ENCODE results near the gene LOXL3. TPM values are rescaled to one million over a fixed set of nuclear protein-coding genes. Genes with fewer than 3 reads are reported as not detected.
A peak's percentile ranks its signal among the peaks of the same experiment; 100 is the strongest.
"Not testable (repeated sequence)": the region's sequence is repeated elsewhere in the genome, so short reads cannot be mapped to it uniquely, and the experiment has no call there.

The LOXL3 gene
- total RNA-seq, 4 donors from 2014 or later, result 0.48 to 4.3 (median 3.2) TPM; not detected in 1

DNA sequence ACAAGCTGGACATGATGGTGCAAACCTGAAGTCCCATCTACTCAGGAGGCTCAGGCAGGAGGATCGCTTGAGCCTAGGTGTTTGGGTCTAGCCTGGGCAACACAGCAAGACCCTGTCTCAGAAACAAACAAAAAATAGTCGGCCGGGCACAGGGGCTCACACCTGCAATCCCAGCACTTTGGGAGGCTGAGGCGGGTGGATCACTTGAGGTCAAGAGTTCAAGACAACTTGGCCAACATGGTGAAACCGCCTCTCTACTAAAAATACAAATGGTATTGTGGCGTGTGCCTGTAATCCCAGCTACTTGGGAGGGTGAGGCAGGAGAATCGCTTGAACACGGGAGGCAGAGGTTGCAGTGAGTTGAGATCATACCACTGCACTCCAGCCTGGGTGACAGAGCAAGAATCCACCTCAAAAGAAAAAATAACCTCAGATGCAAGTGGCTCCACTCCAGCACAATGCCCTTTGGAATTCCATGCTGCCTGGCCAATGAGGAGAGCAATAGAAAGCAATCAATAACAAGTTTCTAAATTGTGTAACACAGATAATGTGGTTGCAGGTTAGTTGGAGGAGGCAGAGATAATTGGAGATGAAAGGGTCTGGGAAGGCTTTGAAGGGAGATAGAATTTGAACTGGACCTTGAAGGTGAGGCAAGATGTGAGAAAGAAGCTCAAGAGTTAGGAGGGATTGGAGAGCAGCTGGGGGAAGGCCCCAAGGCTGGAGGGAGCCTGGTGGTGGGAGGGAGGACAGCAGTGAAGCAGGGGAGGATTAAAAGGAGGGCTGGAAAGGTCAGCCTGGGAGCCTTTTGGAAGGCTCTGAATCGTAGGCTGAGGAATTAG is 64.9 kb downstream of the LOXL3 start:
- Histone ChIP-seq H3K4me3 (no peak overlapping the region), H3K27me3 (no peaks in the 10 kb centered on the region), H3K27ac (no peak overlapping the region), H3K4me1 (peaks cover under 1 to 8% (median 2%) of the 10 kb centered on the region in 3 donors), H3K9me3 (no peaks in the 10 kb centered on the region), H3K36me3 (peaks cover 20 to 87% (median 21%) of the 10 kb centered on the region in 3 donors)
- DNase-seq, result no peak
- 81 to 86% methylated on average over 9 of the region's 9 CpGs for WGBS, 2 donors
- TF ChIP-seq POLR2A (IDR thresholded peaks at IDR 0.05), result no peak
- TF ChIP-seq, protein P1, sequence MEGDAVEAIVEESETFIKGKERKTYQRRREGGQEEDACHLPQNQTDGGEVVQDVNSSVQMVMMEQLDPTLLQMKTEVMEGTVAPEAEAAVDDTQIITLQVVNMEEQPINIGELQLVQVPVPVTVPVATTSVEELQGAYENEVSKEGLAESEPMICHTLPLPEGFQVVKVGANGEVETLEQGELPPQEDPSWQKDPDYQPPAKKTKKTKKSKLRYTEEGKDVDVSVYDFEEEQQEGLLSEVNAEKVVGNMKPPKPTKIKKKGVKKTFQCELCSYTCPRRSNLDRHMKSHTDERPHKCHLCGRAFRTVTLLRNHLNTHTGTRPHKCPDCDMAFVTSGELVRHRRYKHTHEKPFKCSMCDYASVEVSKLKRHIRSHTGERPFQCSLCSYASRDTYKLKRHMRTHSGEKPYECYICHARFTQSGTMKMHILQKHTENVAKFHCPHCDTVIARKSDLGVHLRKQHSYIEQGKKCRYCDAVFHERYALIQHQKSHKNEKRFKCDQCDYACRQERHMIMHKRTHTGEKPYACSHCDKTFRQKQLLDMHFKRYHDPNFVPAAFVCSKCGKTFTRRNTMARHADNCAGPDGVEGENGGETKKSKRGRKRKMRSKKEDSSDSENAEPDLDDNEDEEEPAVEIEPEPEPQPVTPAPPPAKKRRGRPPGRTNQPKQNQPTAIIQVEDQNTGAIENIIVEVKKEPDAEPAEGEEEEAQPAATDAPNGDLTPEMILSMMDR (IDR thresholded peaks at IDR 0.05), result no peak
- intact Hi-C loops (cut with DNase I), result loop anchor here (10.0 kb wide), 1 partner anchor 96 kb away; no protein-coding TSS in a partner anchor

DNA sequence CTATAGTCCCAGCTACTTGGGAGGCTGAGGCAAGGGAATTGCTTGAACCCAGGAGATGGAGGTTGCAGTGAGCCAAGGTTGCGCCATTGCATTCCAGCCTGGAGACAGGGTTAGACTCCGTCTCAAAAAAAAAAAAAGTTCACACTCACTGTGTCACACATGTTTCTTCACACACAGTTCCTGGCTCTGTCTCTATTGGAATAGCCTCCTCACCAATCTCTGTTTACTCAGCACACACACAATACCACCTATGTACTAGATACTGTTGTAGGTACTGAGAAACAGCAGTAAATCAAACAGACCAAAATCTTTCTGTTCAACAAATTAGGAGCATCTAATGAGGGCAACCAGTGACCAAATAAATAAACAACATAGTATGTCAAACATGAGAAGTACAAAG is 67.6 kb downstream of the LOXL3 start:
- TF ChIP-seq, protein P1 (IDR thresholded peaks at IDR 0.05), result no peak
- no peak for TF ChIP-seq POLR2A (IDR thresholded peaks at IDR 0.05)
- 96 to 100% methylated on average over 1 to 2 of the region's 2 CpGs for WGBS, 2 donors
- no peak for DNase-seq
- Histone ChIP-seq H3K4me1 (peaks cover 17 to 26% (median 17%) of the 10 kb centered on the region in 3 donors), H3K27me3 (no peaks in the 10 kb centered on the region), H3K36me3 (peaks cover 9 to 62% (median 9%) of the 10 kb centered on the region in 3 donors), H3K27ac (no peak overlapping the region), H3K4me3 (no peak overlapping the region), H3K9me3 (no peaks in the 10 kb centered on the region)
- intact Hi-C loops (cut with DNase I), result loop anchor here (10.0 kb wide), 1 partner anchor 99 kb away; no protein-coding TSS in a partner anchor

DNA sequence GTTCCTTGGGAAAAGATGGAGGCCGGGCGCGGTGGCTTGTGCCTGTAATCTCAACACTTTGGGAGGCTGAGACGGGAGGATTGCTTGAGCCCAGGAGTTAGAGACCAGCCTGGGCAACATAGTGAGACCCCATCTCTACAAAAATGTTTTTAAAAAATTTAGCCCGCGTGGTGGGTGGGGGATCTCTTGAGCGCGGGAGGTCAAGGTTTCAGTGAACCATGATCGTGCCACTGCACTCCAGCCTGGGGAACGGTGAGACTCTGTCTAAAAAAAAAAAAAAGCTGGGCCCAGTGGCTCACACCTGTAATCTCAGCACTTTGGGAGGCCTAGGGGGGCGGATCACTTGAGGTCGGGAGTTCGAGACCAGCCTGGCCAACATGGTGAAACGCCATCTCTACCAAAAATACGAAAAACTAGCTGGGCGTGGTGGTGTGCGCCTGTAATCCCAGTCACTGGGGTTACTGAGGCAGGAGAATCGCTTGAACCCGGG is 70.0 kb downstream of the LOXL3 start:
- intact Hi-C loops (cut with DNase I), result loop anchor here (5.0 to 10.0 kb wide), 2 partner anchors 44 to 101 kb away; partner anchors contain the start of genes AUP1, DQX1 and HTRA2
- H3K9me3 ChIP-seq, DNase-seq, H3K27me3 ChIP-seq: not testable (repeated sequence)
- Histone ChIP-seq H3K4me1 (peaks cover 21 to 48% (median 24%) of the 10 kb centered on the region in 3 donors), H3K27ac (peak overlapping the region in 2 of 4 donors; percentile 88 to 93), H3K4me3 (peak overlapping the region; percentile 68 to 96 (median 84)), H3K36me3 (peaks cover 0 to 62% (median 0%) of the 10 kb centered on the region in 3 donors)
- WGBS, 2 donors, result 81 to 86% methylated on average over 19 of the region's 19 CpGs

DNA sequence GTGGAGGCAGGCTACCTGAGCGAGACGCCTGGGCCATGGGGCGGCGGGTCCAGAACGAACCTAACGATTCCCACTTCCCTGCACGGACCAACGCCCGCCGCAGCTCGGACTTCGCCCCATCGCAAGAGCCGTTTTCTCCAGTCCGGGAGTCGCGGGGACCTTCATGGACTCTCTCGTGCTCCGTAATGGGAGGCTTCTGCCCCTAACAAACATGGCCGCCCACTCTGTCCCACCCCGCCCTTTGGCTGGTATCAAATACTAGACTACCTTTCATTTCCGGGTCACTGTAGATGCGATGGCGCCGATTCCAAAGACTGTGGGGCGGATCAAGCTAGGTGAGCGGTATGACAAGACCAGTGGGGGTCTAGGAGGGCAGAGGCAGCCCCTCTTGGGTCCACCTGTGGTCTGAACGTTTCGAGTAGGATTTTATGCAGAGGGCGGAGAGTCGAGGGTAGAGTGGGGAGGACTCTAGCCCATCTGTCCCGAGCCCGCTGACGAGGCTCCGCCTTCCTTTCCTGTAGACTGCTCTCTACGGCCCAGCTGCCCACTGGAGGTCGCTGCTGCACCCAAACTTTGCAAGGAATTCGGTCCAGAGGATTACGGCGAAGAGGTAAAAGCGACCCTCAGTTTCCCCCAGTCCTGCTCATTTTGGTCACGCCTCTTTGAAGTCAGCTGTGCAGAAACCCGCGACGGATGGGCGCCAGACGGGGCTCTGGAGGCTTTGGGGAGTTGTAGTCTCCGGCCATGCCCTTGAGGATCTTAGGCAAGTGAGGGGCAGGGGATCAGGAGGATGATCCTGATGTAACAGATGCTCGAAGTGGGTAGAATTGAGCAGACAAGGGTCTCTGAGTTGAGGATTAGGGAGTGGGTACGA is 70.7 kb downstream of the LOXL3 start, which contains the start of the genes CCDC142 and TTC31:
TSS of gene CCDC142 (minus strand) at position 198 of the 874 bp plus-strand sequence. CDS start at position 37, 161 bp downstream.
TSS of gene TTC31 (plus strand) at position 281 of the 874 bp plus-strand sequence. CDS start at position 296, 15 bp downstream.
- TF ChIP-seq, protein P1 (IDR thresholded peaks at IDR 0.05), result peak; percentile 83 to 92 (median 87)
- TF ChIP-seq POLR2A (IDR thresholded peaks at IDR 0.05), result peak in 1 of 4 donors; percentile 45
- H3K36me3 ChIP-seq, result peaks cover 0 to 63% (median 3%) of the 10 kb centered on the region in 3 donors
- intact Hi-C loops (cut with DNase I), result loop anchor here (5.0 to 10.0 kb wide), 2 partner anchors 44 to 102 kb away; partner anchors contain the start of genes AUP1, DQX1 and HTRA2

More for the DNA sequence above, 70.7 kb downstream of the LOXL3 start, which contains the start of the genes CCDC142 and TTC31:
- no peaks in the 10 kb centered on the region for H3K9me3 ChIP-seq
- H3K4me1 ChIP-seq, result peaks cover 21 to 48% (median 24%) of the 10 kb centered on the region in 3 donors
- WGBS, 2 donors, result 0% methylated on average over 7 to 20 of the region's 50 CpGs
- no peaks in the 10 kb centered on the region for H3K27me3 ChIP-seq
- H3K27ac ChIP-seq, result peak within 1 kb of the TSS; percentile 88 to 97 (median 90)
- H3K4me3 ChIP-seq, result peak within 1 kb of the TSS; percentile 68 to 96 (median 84)
- peak; percentile 86 for DNase-seq

Other genes with a start within 250 kb of the LOXL3 start
- gene SLC4A5, start 210.5 kb downstream of the LOXL3 start, total RNA-seq, result 1 to 10 TPM in 2 of 4 donors, under 1 TPM in 2; 0.62 to 2.3 (median 1.2) TPM
- gene DCTN1, start 173.6 kb downstream of the LOXL3 start, total RNA-seq, result 10 to 100 TPM; 67.1 to 80.1 (median 75.0) TPM
- under 1 TPM; 0.22 to 0.76 (median 0.59) TPM for gene C2orf81, start 132.3 kb downstream of the LOXL3 start, total RNA-seq
- 1 to 10 TPM; 3.1 to 9.1 (median 6.0) TPM for gene WDR54, start 132.2 kb downstream of the LOXL3 start, total RNA-seq
- 10 to 100 TPM; 20.2 to 37.8 (median 27.9) TPM for gene RTKN, start 112.0 kb downstream of the LOXL3 start, total RNA-seq
- 10 to 100 TPM in 3 of 4 donors, 1 to 10 TPM in 1; 5.4 to 41.9 (median 20.3) TPM for gene INO80B, start 98.9 kb downstream of the LOXL3 start, total RNA-seq
- 10 to 100 TPM; 14.2 to 34.1 (median 25.3) TPM for gene WBP1, start 95.5 kb downstream of the LOXL3 start, total RNA-seq
- 10 to 100 TPM; 29.3 to 37.4 (median 33.9) TPM for gene MOGS, start 88.6 kb downstream of the LOXL3 start, total RNA-seq
- gene MRPL53, start 81.3 kb downstream of the LOXL3 start, total RNA-seq, result 10 to 100 TPM; 10.7 to 25.2 (median 22.1) TPM
- gene CCDC142, start 70.9 kb downstream of the LOXL3 start, total RNA-seq, result 10 to 100 TPM in 2 of 4 donors, 1 to 10 TPM in 2; 6.5 to 24.6 (median 14.5) TPM
- 10 to 100 TPM; 11.2 to 27.7 (median 17.5) TPM for gene TTC31, start 70.9 kb downstream of the LOXL3 start, total RNA-seq
- gene LBX2, start 54.3 kb downstream of the LOXL3 start, total RNA-seq, result under 1 TPM in 2 of 4 donors, not detected in 2; 0.38 to 0.57 TPM
- gene PCGF1, start 46.2 kb downstream of the LOXL3 start, total RNA-seq, result 10 to 100 TPM in 3 of 4 donors, 1 to 10 TPM in 1; 4.4 to 16.2 (median 14.7) TPM
- not detected for gene TLX2, start 39.5 kb downstream of the LOXL3 start, total RNA-seq
- gene DQX1, start 27.7 kb downstream of the LOXL3 start, total RNA-seq, result 10 to 100 TPM in 1 of 4 donors, 1 to 10 TPM in 3; 3.8 to 13.3 (median 5.7) TPM
- 100 to 1,000 TPM in 2 of 4 donors, 10 to 100 TPM in 2; 79.9 to 142 (median 105) TPM for gene AUP1, start 24.2 kb downstream of the LOXL3 start, total RNA-seq
- gene HTRA2, start 24.0 kb downstream of the LOXL3 start, total RNA-seq, result 10 to 100 TPM; 16.9 to 25.8 (median 22.0) TPM
- gene DOK1, start 778 bp upstream of the LOXL3 start, total RNA-seq, result 1 to 10 TPM in 2 of 4 donors, under 1 TPM in 1, not detected in 1; 0.88 to 6.7 (median 3.0) TPM
- under 1 TPM in 1 of 4 donors, not detected in 3; 0.19 TPM for gene M1AP, start 94.4 kb upstream of the LOXL3 start, total RNA-seq
- 1 to 10 TPM in 3 of 4 donors, under 1 TPM in 1; 0.42 to 6.1 (median 1.7) TPM for gene SEMA4F, start 100.3 kb upstream of the LOXL3 start, total RNA-seq